ENCODE results near the gene ROBO1. TPM values are rescaled to one million over a fixed set of nuclear protein-coding genes. Genes with fewer than 3 reads are reported as not detected.

Gene ROBO1
- total and polyA plus RNA-seq, 2 of the 13 experiments (the other 11 are each of a cell fraction or from before 2014, with no cell fraction given): 52.2 to 71.0 TPM

DNA sequence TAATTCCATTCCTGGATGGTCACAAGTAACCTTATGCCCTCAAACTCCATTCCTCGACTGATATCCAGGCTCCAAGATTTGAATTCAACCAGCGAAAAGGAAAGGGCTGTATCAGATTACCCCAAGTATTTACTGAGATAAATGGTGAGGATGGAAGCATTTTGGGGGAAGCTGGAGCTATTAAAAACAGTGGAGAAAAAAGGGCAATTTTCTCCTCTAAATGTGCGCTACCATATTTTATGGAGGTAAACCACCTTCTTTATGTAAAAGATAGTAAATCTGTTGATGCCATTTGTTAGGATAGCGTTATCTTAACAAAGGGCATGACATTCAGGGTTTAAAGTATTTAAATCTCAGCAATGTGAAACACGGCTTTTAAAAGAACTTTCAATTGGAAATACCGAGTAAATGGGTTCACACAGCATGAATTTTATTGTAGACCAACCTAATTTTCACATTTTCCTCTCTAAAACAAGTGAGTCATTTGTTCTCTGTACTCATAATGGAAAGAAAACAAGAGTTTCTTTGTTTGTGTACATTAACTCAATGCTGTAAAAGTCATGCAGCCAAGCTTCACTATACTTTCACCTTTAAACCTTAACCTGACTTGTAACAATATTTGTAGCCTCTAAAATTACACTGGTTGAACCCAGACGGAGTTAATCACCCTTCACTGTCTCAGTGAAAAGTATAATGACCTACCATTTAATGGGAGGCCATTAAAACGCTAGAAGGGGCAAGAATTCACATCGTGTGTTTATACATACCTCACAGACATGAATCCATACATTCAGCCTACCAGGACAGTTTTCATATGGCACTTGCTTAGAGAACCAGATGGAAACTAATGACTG, 773.4 kb downstream of the ROBO1 start (continued):
- no peak for TF ChIP-seq ZNF280B (CRISPR knock-in tag; IDR thresholded peaks at IDR 0.05; ENCODE audit: borderline replicate concordance)
- peak; percentile 50 for TF ChIP-seq SKI (IDR thresholded peaks at IDR 0.05; ENCODE audit: partially characterized antibody)
- peak; percentile 37; the same call in 1 of the 2 replicates for TF ChIP-seq PHF21A (CRISPR knock-in tag; IDR thresholded peaks at IDR 0.05)
- TF ChIP-seq ZFP36L2 (CRISPR knock-in tag; IDR thresholded peaks at IDR 0.05): no peak
- TF ChIP-seq, protein P1, sequence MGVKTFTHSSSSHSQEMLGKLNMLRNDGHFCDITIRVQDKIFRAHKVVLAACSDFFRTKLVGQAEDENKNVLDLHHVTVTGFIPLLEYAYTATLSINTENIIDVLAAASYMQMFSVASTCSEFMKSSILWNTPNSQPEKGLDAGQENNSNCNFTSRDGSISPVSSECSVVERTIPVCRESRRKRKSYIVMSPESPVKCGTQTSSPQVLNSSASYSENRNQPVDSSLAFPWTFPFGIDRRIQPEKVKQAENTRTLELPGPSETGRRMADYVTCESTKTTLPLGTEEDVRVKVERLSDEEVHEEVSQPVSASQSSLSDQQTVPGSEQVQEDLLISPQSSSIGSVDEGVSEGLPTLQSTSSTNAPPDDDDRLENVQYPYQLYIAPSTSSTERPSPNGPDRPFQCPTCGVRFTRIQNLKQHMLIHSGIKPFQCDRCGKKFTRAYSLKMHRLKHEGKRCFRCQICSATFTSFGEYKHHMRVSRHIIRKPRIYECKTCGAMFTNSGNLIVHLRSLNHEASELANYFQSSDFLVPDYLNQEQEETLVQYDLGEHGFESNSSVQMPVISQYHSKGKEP (CRISPR knock-in tag; IDR thresholded peaks at IDR 0.05): no peak
- 0 out of 2 replicates have a peak, but pooled peaks have one; percentile 26 for TF ChIP-seq GZF1 (CRISPR knock-in tag; IDR thresholded peaks at IDR 0.05)
- TF ChIP-seq HOMEZ (CRISPR knock-in tag; IDR thresholded peaks at IDR 0.05; ENCODE audit: low read depth): peak; percentile 64; the same call in 1 of the 2 replicates
- TF ChIP-seq, protein P2, sequence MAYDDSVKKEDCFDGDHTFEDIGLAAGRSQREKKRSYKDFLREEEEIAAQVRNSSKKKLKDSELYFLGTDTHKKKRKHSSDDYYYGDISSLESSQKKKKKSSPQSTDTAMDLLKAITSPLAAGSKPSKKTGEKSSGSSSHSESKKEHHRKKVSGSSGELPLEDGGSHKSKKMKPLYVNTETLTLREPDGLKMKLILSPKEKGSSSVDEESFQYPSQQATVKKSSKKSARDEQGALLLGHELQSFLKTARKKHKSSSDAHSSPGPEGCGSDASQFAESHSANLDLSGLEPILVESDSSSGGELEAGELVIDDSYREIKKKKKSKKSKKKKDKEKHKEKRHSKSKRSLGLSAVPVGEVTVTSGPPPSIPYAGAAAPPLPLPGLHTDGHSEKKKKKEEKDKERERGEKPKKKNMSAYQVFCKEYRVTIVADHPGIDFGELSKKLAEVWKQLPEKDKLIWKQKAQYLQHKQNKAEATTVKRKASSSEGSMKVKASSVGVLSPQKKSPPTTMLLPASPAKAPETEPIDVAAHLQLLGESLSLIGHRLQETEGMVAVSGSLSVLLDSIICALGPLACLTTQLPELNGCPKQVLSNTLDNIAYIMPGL (CRISPR knock-in tag; IDR thresholded peaks at IDR 0.05; ENCODE audit: borderline replicate concordance in 1 of 2, low read depth in 1 of 2): peak in 1 of 2 experiments; percentile 11; a peak in 1 of 4 replicates
- TF ChIP-seq ELF4 (CRISPR knock-in tag; IDR thresholded peaks at IDR 0.05; ENCODE audit: borderline replicate concordance): no peak
- no peak for TF ChIP-seq MLLT10 (CRISPR knock-in tag; IDR thresholded peaks at IDR 0.05)
- no peak for TF ChIP-seq ZNF644 (CRISPR knock-in tag; IDR thresholded peaks at IDR 0.05; ENCODE audit: low read depth)
- TF ChIP-seq SOX13 (IDR thresholded peaks at IDR 0.05): no peak
- TF ChIP-seq SOX13 (CRISPR knock-in tag; conservative IDR thresholded peaks at IDR 0.05 in 1 of 2, IDR thresholded peaks at IDR 0.05 in 1 of 2): peak in 1 of 2 experiments; percentile 62; a peak in 2 of 4 replicates
- peak; percentile 75 for TF ChIP-seq ARID5B (CRISPR knock-in tag; IDR thresholded peaks at IDR 0.05)
- no peak for TF ChIP-seq ATM (IDR thresholded peaks at IDR 0.05; ENCODE audit: borderline replicate concordance)
- TF ChIP-seq ZFP82 (CRISPR knock-in tag; IDR thresholded peaks at IDR 0.05; ENCODE audit: borderline replicate concordance): 0 out of 2 replicates have a peak, but pooled peaks have one; percentile 18
- 0 out of 2 replicates have a peak, but pooled peaks have one; percentile 58 for TF ChIP-seq MIXL1 (CRISPR knock-in tag; IDR thresholded peaks at IDR 0.05)
